ENCODE data around the gene MYO18A.
"Not testable (repeated sequence)": the region's sequence is repeated elsewhere in the genome, so short reads cannot be mapped to it uniquely, and the experiment has no call there.

Gene MYO18A

GRCh38 chr17:29089601-29090044, 90.6 kb downstream of the MYO18A start:
- H3K4me1 ChIP-seq (ENCODE audit: control insufficient read depth in 5 of 5, insufficient read depth in 5 of 5, low read length in 5 of 5): no peaks in the 10 kb centered on the region
- no peaks in the 10 kb centered on the region for H3K27me3 ChIP-seq (ENCODE audit: control insufficient read depth in 5 of 5, insufficient read depth in 4 of 5, low read length in 5 of 5)
- no peak overlapping the region for H3K27ac ChIP-seq (ENCODE audit: low read depth, low read length)
- no peak overlapping the region for H3K9ac ChIP-seq (ENCODE audit: low read length in 5 of 5)
- peaks cover 0 to 95% (median 89%) of the 10 kb centered on the region in 5 donors for H3K36me3 ChIP-seq (ENCODE audit: control insufficient read depth in 5 of 5, insufficient read depth in 5 of 5, low read length in 5 of 5)
- H3K9me3 ChIP-seq (ENCODE audit: control insufficient read depth in 5 of 5, low read length in 5 of 5): no peaks in the 10 kb centered on the region
- H3K4me3 ChIP-seq (ENCODE audit: low read depth in 1 of 5, low read length in 5 of 5): no peak overlapping the region

- not testable (repeated sequence) for H3K27me3 ChIP-seq (ENCODE audit: control insufficient read depth in 5 of 5, insufficient read depth in 4 of 5, low read length in 5 of 5); H3K27ac ChIP-seq (ENCODE audit: low read depth, low read length); H3K9ac ChIP-seq (ENCODE audit: low read length in 5 of 5); H3K4me1 ChIP-seq (ENCODE audit: control insufficient read depth in 5 of 5, insufficient read depth in 5 of 5, low read length in 5 of 5); H3K4me3 ChIP-seq (ENCODE audit: low read depth in 1 of 5, low read length in 5 of 5); H3K9me3 ChIP-seq (ENCODE audit: control insufficient read depth in 5 of 5, low read length in 5 of 5)
- peaks cover 0 to 94% (median 87%) of the 10 kb centered on the region in 5 donors for H3K36me3 ChIP-seq (ENCODE audit: control insufficient read depth in 5 of 5, insufficient read depth in 5 of 5, low read length in 5 of 5)
Measured at GRCh38 chr17:29088782-29089181, 91.4 kb downstream of the MYO18A start.

DNA sequence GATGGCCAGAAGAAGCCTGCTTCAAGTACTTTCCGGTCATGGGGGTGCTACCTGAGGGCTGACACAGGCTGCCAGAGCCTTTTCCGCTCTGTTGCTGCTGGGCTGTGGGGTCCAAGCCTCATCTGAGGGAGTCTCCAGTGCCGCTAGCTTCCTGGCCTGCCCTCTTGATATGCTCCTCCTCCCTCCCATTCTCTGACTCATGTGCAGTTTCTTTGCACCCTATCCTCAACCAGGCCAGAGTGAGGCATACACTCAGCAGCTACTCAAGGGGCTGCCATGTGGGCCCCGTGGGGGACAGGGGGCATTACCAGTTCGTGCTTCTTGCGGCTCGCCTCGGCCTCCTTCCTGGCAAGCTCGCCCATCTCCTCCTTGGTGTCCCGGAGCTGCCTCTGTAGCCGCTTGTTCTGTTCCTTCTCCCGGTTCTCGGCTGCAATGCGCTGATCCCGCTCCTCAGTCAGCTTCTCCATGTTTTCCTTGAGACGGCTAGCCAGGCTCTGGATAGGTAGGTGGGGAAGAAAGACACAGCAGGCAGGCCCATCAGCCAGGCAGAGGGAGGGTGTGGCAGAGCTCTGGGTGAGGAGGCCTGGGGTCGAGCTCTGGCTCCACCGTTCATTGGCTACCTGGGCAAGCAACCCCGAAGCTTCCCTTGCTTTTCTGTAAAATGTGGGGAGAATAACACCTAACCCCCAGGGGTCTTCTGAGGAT, 93.4 kb downstream of the MYO18A start:
- H3K4me1 ChIP-seq (ENCODE audit: control insufficient read depth in 5 of 5, insufficient read depth in 5 of 5, low read length in 5 of 5): no peaks in the 10 kb centered on the region
- H3K9ac ChIP-seq (ENCODE audit: low read length in 5 of 5): no peak overlapping the region
- H3K36me3 ChIP-seq (ENCODE audit: control insufficient read depth in 5 of 5, insufficient read depth in 5 of 5, low read length in 5 of 5): peaks cover 0 to 94% (median 80%) of the 10 kb centered on the region in 5 donors
- no peaks in the 10 kb centered on the region for H3K27me3 ChIP-seq (ENCODE audit: control insufficient read depth in 5 of 5, insufficient read depth in 4 of 5, low read length in 5 of 5)
- H3K4me3 ChIP-seq (ENCODE audit: low read depth in 1 of 5, low read length in 5 of 5): no peak overlapping the region
- no peak overlapping the region for H3K27ac ChIP-seq (ENCODE audit: low read depth, low read length)
- H3K9me3 ChIP-seq (ENCODE audit: control insufficient read depth in 5 of 5, low read length in 5 of 5): no peaks in the 10 kb centered on the region

GRCh38 chr17:29085223-29085622, 95.0 kb downstream of the MYO18A start:
- Histone ChIP-seq H3K27me3 (ENCODE audit: control insufficient read depth in 5 of 5, insufficient read depth in 4 of 5, low read length in 5 of 5) (no peaks in the 10 kb centered on the region), H3K4me1 (ENCODE audit: control insufficient read depth in 5 of 5, insufficient read depth in 5 of 5, low read length in 5 of 5) (no peaks in the 10 kb centered on the region), H3K36me3 (ENCODE audit: control insufficient read depth in 5 of 5, insufficient read depth in 5 of 5, low read length in 5 of 5) (peaks cover 0 to 94% (median 76%) of the 10 kb centered on the region in 5 donors), H3K9me3 (ENCODE audit: control insufficient read depth in 5 of 5, low read length in 5 of 5) (no peaks in the 10 kb centered on the region), H3K9ac (ENCODE audit: low read length in 5 of 5) (no peak overlapping the region), H3K4me3 (ENCODE audit: low read depth in 1 of 5, low read length in 5 of 5) (no peak overlapping the region), H3K27ac (ENCODE audit: low read depth, low read length) (no peak overlapping the region)

DNA sequence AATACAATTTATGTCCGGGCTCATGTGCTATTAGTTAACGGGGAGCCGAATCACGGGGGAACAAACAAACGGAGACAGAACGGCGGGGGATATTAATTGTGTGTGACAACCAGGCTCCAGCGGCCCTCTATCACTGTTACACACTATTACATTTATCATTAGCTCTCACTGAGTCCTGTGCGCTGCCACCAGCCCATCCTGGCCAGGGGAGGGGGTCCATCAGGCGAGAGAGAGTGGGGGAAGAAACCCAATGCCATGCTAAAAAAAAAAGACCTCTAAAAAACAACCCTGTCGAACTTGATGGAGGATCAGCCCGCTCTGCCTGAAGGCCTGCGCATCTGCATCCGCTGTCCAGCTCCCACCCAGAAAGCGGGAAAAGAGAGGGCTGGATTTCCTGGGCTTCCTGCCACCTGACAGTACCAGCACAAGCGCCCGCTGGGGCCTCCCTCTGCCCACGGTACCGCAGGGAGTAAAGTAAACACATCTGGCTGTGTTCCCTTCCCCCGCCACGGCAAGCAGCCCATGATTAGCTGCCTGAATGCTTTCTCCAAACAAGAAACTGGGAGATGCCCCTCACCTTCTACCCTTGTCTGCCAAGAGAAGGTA, 95.6 kb downstream of the MYO18A start:
- H3K9ac ChIP-seq (ENCODE audit: low read length in 5 of 5): no peak overlapping the region
- H3K4me3 ChIP-seq (ENCODE audit: low read depth in 1 of 5, low read length in 5 of 5): no peak overlapping the region
- no peaks in the 10 kb centered on the region for H3K27me3 ChIP-seq (ENCODE audit: control insufficient read depth in 5 of 5, insufficient read depth in 4 of 5, low read length in 5 of 5)
- peaks cover 0 to 94% (median 76%) of the 10 kb centered on the region in 5 donors for H3K36me3 ChIP-seq (ENCODE audit: control insufficient read depth in 5 of 5, insufficient read depth in 5 of 5, low read length in 5 of 5)
- no peaks in the 10 kb centered on the region for H3K4me1 ChIP-seq (ENCODE audit: control insufficient read depth in 5 of 5, insufficient read depth in 5 of 5, low read length in 5 of 5)
- H3K27ac ChIP-seq (ENCODE audit: low read depth, low read length): no peak overlapping the region
- no peaks in the 10 kb centered on the region for H3K9me3 ChIP-seq (ENCODE audit: control insufficient read depth in 5 of 5, low read length in 5 of 5)

GRCh38 chr17:29080965-29081364, 99.2 kb downstream of the MYO18A start:
- Histone ChIP-seq H3K27ac (ENCODE audit: low read depth, low read length) (no peak overlapping the region), H3K4me3 (ENCODE audit: low read depth in 1 of 5, low read length in 5 of 5) (no peak overlapping the region), H3K9ac (ENCODE audit: low read length in 5 of 5) (no peak overlapping the region), H3K27me3 (ENCODE audit: control insufficient read depth in 5 of 5, insufficient read depth in 4 of 5, low read length in 5 of 5) (no peaks in the 10 kb centered on the region), H3K9me3 (ENCODE audit: control insufficient read depth in 5 of 5, low read length in 5 of 5) (no peaks in the 10 kb centered on the region), H3K36me3 (ENCODE audit: control insufficient read depth in 5 of 5, insufficient read depth in 5 of 5, low read length in 5 of 5) (peaks cover 0 to 91% (median 64%) of the 10 kb centered on the region in 5 donors), H3K4me1 (ENCODE audit: control insufficient read depth in 5 of 5, insufficient read depth in 5 of 5, low read length in 5 of 5) (no peaks in the 10 kb centered on the region)

GRCh38 chr17:29080323-29080722, 99.9 kb downstream of the MYO18A start:
- Histone ChIP-seq H3K36me3 (ENCODE audit: control insufficient read depth in 5 of 5, insufficient read depth in 5 of 5, low read length in 5 of 5) (peaks cover 0 to 84% (median 60%) of the 10 kb centered on the region in 5 donors), H3K27ac (ENCODE audit: low read depth, low read length) (no peak overlapping the region), H3K4me1 (ENCODE audit: control insufficient read depth in 5 of 5, insufficient read depth in 5 of 5, low read length in 5 of 5) (no peaks in the 10 kb centered on the region), H3K4me3 (ENCODE audit: low read depth in 1 of 5, low read length in 5 of 5) (no peak overlapping the region), H3K9me3 (ENCODE audit: control insufficient read depth in 5 of 5, low read length in 5 of 5) (no peaks in the 10 kb centered on the region), H3K27me3 (ENCODE audit: control insufficient read depth in 5 of 5, insufficient read depth in 4 of 5, low read length in 5 of 5) (no peaks in the 10 kb centered on the region), H3K9ac (ENCODE audit: low read length in 5 of 5) (no peak overlapping the region)

DNA sequence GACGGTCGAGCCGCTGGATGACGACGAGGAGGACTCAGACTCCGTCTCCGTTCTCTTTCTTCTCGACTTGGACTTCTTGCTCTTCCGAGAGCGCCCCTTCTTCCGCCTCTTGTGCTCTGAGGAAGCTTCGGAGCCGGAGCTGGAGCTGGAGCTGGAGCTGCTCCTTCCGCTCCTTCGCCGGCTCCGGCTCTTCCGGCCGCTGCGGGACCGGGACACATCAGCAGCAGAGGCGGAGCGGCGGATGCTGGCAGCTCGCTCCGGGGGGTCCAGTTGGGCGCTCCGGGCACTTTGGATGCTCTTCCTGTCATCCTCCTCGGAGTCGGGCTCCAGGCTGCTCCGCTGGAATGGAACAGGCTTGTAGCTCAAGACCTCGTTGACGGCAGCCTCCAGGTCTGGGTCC, 100.3 kb downstream of the MYO18A start:
- Histone ChIP-seq H3K36me3 (ENCODE audit: control insufficient read depth in 5 of 5, insufficient read depth in 5 of 5, low read length in 5 of 5) (peaks cover 0 to 80% (median 56%) of the 10 kb centered on the region in 5 donors), H3K27ac (ENCODE audit: low read depth, low read length) (no peak overlapping the region), H3K9ac (ENCODE audit: low read length in 5 of 5) (no peak overlapping the region), H3K9me3 (ENCODE audit: control insufficient read depth in 5 of 5, low read length in 5 of 5) (no peaks in the 10 kb centered on the region), H3K4me3 (ENCODE audit: low read depth in 1 of 5, low read length in 5 of 5) (no peak overlapping the region), H3K27me3 (ENCODE audit: control insufficient read depth in 5 of 5, insufficient read depth in 4 of 5, low read length in 5 of 5) (no peaks in the 10 kb centered on the region), H3K4me1 (ENCODE audit: control insufficient read depth in 5 of 5, insufficient read depth in 5 of 5, low read length in 5 of 5) (no peaks in the 10 kb centered on the region)

DNA sequence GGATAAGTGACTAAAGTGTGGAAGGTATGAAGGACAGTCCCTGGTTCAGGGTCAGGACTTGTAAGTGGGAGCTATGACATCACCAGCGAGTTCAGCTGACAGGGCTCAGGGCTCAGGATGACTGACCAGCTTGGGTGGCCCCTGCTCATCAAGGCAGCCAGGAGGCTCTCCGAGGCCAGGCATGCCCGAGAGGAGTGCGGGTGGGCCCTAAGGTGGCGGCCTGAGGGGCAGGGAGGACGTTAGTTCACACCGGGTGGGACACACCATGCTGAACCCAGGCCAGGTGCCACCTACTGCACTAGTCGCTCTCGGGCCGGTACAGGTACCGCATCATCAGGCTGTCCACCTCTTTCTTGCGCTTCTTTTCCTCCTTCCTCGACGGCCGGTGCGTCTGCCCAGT, 100.8 kb downstream of the MYO18A start:
- Histone ChIP-seq H3K27ac (ENCODE audit: low read depth, low read length) (no peak overlapping the region), H3K4me3 (ENCODE audit: low read depth in 1 of 5, low read length in 5 of 5) (no peak overlapping the region), H3K4me1 (ENCODE audit: control insufficient read depth in 5 of 5, insufficient read depth in 5 of 5, low read length in 5 of 5) (no peaks in the 10 kb centered on the region), H3K36me3 (ENCODE audit: control insufficient read depth in 5 of 5, insufficient read depth in 5 of 5, low read length in 5 of 5) (peaks cover 0 to 80% (median 53%) of the 10 kb centered on the region in 5 donors), H3K9ac (ENCODE audit: low read length in 5 of 5) (no peak overlapping the region), H3K27me3 (ENCODE audit: control insufficient read depth in 5 of 5, insufficient read depth in 4 of 5, low read length in 5 of 5) (no peaks in the 10 kb centered on the region), H3K9me3 (ENCODE audit: control insufficient read depth in 5 of 5, low read length in 5 of 5) (no peaks in the 10 kb centered on the region)

- Histone ChIP-seq H3K27me3 (ENCODE audit: control insufficient read depth in 5 of 5, insufficient read depth in 4 of 5, low read length in 5 of 5) (peaks cover 0 to 4% (median 2%) of the 10 kb centered on the region in 5 donors), H3K36me3 (ENCODE audit: control insufficient read depth in 5 of 5, insufficient read depth in 5 of 5, low read length in 5 of 5) (peaks cover 0 to 75% (median 46%) of the 10 kb centered on the region in 5 donors), H3K4me3 (ENCODE audit: low read depth in 1 of 5, low read length in 5 of 5) (no peak overlapping the region), H3K4me1 (ENCODE audit: control insufficient read depth in 5 of 5, insufficient read depth in 5 of 5, low read length in 5 of 5) (no peaks in the 10 kb centered on the region), H3K9me3 (ENCODE audit: control insufficient read depth in 5 of 5, low read length in 5 of 5) (no peaks in the 10 kb centered on the region), H3K27ac (ENCODE audit: low read depth, low read length) (no peak overlapping the region), H3K9ac (ENCODE audit: low read length in 5 of 5) (no peak overlapping the region)
Measured at GRCh38 chr17:29078183-29079045, 101.8 kb downstream of the MYO18A start.

Data from subcutaneous abdominal adipose tissue (tissue), 5 donors.